Activated CD8-positive, alpha-beta T cell treated with anti-CD3 and anti-CD28 coated beads for 36 hours (primary cell): ENCODE measurements around the gene SETD2. TPM values are rescaled to one million over a fixed set of nuclear protein-coding genes. Genes with fewer than 3 reads are reported as not detected.

Experiments used
- ATAC-seq: fragments of 200-7000 bp; cut with Tn5 transposase; one replicate; pipeline ENCODE4 v1.10.0; 2021; ENCODE audit warnings: mild to moderate bottlenecking, moderate library complexity
- CTCF ChIA-PET: fragments of 350-600 bp; sonication (Branson Sonifier 250); formaldehyde crosslinking; loops from one replicate; lab custom pipeline; 2021; ENCODE audit warnings: antibody characterized with exemption; lab: Charles Lee
- POLR2A ChIA-PET: fragments of 350-600 bp; sonication (Branson Sonifier 250); formaldehyde crosslinking; loops from one replicate; lab custom pipeline; 2021; ENCODE audit warnings: antibody characterized with exemption; lab: Charles Lee
- DNase-seq: peaks from one replicate; pipeline ENCODE4 v3.0.0-alpha.2; 2020
- H3K27ac Mint-ChIP-seq: one replicate; pipeline ENCODE4 v1.8.0; 2021; ENCODE audit warnings: mild to moderate bottlenecking, mixed read lengths
- H3K27me3 Mint-ChIP-seq: one replicate; pipeline ENCODE4 v1.8.0; 2021; ENCODE audit warnings: mixed read lengths
- H3K36me3 Mint-ChIP-seq: one replicate; pipeline ENCODE4 v1.8.0; 2021; ENCODE audit warnings: low read depth, mixed read lengths
- H3K4me1 Mint-ChIP-seq: one replicate; pipeline ENCODE4 v1.8.0; 2021; ENCODE audit warnings: low read depth, mixed read lengths
- H3K4me3 Mint-ChIP-seq: one replicate; pipeline ENCODE4 v1.8.0; 2021; ENCODE audit warnings: mild to moderate bottlenecking, moderate library complexity, mixed read lengths
- H3K9me3 Mint-ChIP-seq: one replicate; pipeline ENCODE4 v1.8.0; 2021; ENCODE audit warnings: mixed read lengths
- intact Hi-C: fragments of 100-400 bp; cut with micrococcal nuclease; formaldehyde crosslinking; loops from one replicate; pipeline ENCODE4 v1.10.0; 2022
- total RNA-seq, 2 experiments: library from RNA; stranded (reverse); gene quantifications; one replicate each; pipeline ENCODE4 v1.2.3, GENCODE V29; 2021
- TF ChIP-seq, protein P1 (sequence below): fragments of 200-600 bp; IDR thresholded peaks from one replicate; pipeline ENCODE4 v1.8.0; 2022; ENCODE audit warnings: antibody characterized with exemption, mild to moderate bottlenecking

The SETD2 gene
- total RNA-seq, 2 experiments from 2014 or later: 34.7 to 36.1 TPM

DNA sequence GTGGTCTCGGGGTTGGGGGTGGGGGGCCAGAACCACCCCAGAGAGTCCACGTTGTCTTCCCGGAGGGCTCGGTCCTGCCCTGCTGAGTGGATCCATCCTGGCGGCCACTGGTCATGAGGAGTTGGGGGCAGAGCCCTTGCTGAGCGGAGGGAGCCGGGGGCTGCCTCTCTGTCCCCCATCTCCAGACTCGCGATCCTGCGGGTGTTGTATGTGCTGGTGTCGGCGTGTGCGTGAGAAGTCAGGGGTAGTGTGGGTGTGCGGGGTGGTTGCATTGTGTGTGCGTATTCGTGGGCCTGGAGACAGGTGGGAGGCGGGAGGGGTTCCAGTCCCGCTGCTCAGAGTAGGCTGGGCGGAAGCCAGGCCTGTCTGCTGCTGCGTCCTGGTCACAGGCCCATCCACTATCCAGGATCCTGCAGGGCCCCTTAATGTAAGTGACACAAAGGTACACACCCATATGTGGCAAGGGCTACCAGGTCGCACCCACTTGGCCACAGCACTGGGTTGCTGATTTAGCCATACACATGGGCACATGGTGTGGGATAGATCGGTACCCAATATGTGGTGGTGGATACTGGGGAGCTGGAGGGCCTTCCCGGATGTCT, 153.7 kb downstream of the SETD2 start:
- Mint-ChIP-seq H3K27me3 (no peaks in the 10 kb centered on the region), H3K4me1 (peaks cover 6% of the 10 kb centered on the region), H3K27ac (peak overlapping the region; percentile 85), H3K36me3 (peaks cover 4% of the 10 kb centered on the region), H3K4me3 (peak overlapping the region; percentile 68), H3K9me3 (no peaks in the 10 kb centered on the region)
- no peak for DNase-seq
- TF ChIP-seq, protein P1, sequence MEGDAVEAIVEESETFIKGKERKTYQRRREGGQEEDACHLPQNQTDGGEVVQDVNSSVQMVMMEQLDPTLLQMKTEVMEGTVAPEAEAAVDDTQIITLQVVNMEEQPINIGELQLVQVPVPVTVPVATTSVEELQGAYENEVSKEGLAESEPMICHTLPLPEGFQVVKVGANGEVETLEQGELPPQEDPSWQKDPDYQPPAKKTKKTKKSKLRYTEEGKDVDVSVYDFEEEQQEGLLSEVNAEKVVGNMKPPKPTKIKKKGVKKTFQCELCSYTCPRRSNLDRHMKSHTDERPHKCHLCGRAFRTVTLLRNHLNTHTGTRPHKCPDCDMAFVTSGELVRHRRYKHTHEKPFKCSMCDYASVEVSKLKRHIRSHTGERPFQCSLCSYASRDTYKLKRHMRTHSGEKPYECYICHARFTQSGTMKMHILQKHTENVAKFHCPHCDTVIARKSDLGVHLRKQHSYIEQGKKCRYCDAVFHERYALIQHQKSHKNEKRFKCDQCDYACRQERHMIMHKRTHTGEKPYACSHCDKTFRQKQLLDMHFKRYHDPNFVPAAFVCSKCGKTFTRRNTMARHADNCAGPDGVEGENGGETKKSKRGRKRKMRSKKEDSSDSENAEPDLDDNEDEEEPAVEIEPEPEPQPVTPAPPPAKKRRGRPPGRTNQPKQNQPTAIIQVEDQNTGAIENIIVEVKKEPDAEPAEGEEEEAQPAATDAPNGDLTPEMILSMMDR: no peak
- intact Hi-C loops: no loop called here
- ChIA-PET CTCF (interaction anchor here (1.1 kb wide), 1 partner anchor 72 kb away, joined by 3 read pairs; no protein-coding TSS in a partner anchor), POLR2A (interaction anchor here (0.6 to 1.7 kb wide), 10 partner anchors 9 to 503 kb away, joined by 3 to 11 read pairs (median 4); partner anchors contain the start of gene NBEAL2)
- ATAC-seq: no peak

DNA sequence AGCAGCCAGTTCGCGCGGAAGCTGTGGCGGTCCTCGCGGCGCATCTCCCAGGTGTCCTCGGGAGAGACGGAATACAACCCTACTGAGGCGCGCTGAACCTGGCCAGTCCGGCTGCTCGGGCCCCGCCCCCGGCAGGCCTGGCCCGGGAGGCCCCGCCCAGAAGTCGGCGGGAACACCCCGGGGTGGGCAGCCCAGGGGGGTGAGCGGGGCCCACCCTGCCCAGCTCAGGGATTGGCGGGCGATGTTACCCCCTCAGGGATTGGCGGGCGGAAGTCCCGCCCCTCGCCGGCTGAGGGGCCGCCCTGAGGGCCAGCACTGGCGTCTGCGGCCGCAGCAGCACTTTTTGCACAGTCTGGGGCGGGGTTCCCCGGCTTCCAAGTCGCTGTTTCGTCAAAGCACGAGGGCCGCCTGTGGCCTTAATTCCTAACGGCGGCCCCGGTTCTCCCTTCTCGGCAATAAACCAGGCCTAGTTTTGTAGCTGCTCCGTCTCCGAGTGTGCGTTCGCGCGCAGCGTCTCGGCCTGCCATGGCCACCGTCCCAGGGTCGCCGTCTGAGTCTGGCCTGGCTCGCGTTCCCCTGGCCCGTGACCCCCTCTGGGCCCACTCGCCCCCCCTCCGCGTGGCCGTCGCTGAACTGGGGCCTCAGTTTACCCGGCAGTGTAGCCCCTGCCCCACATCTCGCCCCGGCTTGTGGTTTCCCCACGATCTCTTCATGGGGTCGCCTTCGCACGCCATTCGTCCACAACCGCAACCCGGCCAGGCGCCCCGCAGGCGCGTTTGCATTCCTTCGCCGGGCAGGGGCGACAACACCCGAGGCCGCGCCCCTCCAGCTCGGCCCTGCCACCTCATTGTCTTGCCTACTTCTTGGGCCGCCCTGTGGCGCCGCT, 154.4 kb downstream of the SETD2 start:
- DNase-seq (peak; percentile 89), ATAC-seq (peak; percentile 97)
- intact Hi-C loops: no loop called here
- H3K4me1 Mint-ChIP-seq: peaks cover 5% of the 10 kb centered on the region
- peak overlapping the region; percentile 68 for H3K4me3 Mint-ChIP-seq
- no peaks in the 10 kb centered on the region for H3K9me3 Mint-ChIP-seq
- H3K27me3 Mint-ChIP-seq: no peaks in the 10 kb centered on the region
- POLR2A ChIA-PET: interaction anchor here (0.6 to 1.7 kb wide), 12 partner anchors 8 to 88 kb away, joined by 3 to 11 read pairs (median 4); partner anchors contain the start of gene NBEAL2
- peak overlapping the region; percentile 85 for H3K27ac Mint-ChIP-seq
- peaks cover 4% of the 10 kb centered on the region for H3K36me3 Mint-ChIP-seq
- CTCF ChIA-PET: interaction anchor here (1.1 to 1.3 kb wide), 2 partner anchors 12 to 73 kb away, joined by 3 to 5 read pairs; no protein-coding TSS in a partner anchor
- TF ChIP-seq, protein P1: no peak

DNA sequence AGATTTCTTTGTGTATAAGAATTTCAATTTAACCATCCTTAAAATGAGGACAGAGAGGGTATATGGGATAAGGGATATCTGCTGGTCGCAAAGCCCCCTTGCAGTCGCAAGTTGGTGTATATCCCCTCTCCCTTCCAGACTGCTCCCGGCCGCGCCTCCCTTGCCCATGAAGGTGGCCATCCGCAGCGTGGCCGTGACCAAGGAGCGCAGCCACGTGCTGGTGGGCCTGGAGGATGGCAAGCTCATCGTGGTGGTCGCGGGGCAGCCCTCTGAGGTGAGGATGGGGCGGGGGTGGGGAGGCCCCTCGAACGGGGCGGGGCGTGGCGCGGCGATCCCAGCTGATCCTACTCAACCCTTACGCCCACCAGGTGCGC, 155.1 kb downstream of the SETD2 start:
- Mint-ChIP-seq H3K36me3 (peaks cover 7% of the 10 kb centered on the region), H3K4me3 (peak overlapping the region; percentile 35), H3K27ac (peak overlapping the region; percentile 64), H3K27me3 (no peaks in the 10 kb centered on the region), H3K4me1 (peaks cover 5% of the 10 kb centered on the region), H3K9me3 (no peaks in the 10 kb centered on the region)
- intact Hi-C loops: no loop called here
- DNase-seq (no peak), ATAC-seq (no peak)
- ChIA-PET POLR2A (interaction anchor here (0.8 to 1.7 kb wide), 7 partner anchors 9 to 78 kb away, joined by 3 to 11 read pairs (median 4); partner anchors contain the start of gene NBEAL2), CTCF (interaction anchor here (1.1 to 1.3 kb wide), 2 partner anchors 11 to 73 kb away, joined by 3 to 5 read pairs; no protein-coding TSS in a partner anchor)
- TF ChIP-seq, protein P1: no peak

DNA sequence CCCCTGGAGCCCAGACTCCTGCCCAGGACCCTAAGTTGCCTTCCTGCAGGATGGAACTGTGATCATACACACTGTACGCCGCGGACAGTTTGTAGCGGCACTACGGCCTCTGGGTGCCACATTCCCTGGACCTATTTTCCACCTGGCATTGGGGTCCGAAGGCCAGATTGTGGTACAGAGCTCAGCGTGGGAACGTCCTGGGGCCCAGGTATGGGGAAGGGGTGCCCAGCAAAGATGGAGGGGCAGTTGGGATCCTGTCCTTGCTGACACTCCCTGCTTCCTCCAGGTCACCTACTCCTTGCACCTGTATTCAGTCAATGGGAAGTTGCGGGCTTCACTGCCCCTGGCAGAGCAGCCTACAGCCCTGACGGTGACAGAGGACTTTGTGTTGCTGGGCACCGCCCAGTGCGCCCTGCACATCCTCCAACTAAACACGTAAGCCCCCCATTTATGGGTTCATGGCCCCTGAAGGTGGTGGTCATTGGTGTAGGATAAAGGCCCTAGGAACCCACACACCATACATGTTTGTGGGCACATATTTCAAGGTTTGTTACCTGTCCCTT, 155.6 kb downstream of the SETD2 start:
- Mint-ChIP-seq H3K27me3 (no peaks in the 10 kb centered on the region), H3K4me3 (peak overlapping the region; percentile 35), H3K36me3 (peaks cover 11% of the 10 kb centered on the region), H3K9me3 (no peaks in the 10 kb centered on the region), H3K4me1 (peaks cover 5% of the 10 kb centered on the region), H3K27ac (peak overlapping the region; percentile 64)
- TF ChIP-seq, protein P1: no peak
- ChIA-PET POLR2A (interaction anchor here (0.7 to 3.4 kb wide), 8 partner anchors 9 to 77 kb away, joined by 3 to 20 read pairs (median 6); partner anchors contain the start of gene NBEAL2), CTCF (interaction anchor here (1.3 to 1.8 kb wide), 2 partner anchors 11 kb away, joined by 4 to 5 read pairs; no protein-coding TSS in a partner anchor)
- intact Hi-C loops: no loop called here
- ATAC-seq (no peak), DNase-seq (no peak)
